Fibroblast of lung (primary cell): ENCODE results near the gene LOXHD1.

Source experiments
- EZH2 ChIP-seq: IDR thresholded peaks from 2 replicates; pipeline ENCODE4 v1.5.1; 2012; ENCODE audit warnings: low read length, control low read depth, mild to moderate bottlenecking; ENCODE audit errors: missing control alignments
- TF ChIP-seq, protein P1 (sequence below), 2 donors: IDR thresholded peaks in 1 of 2; conservative IDR thresholded peaks in 1 of 2; 1 replicate in 1 of 2; 2 replicates in 1 of 2; pipeline ENCODE4 v1.5.1; 2011 to 2012; ENCODE audit warnings: low read length in 2 of 2, control low read depth in 1 of 2, inconsistent platforms in 1 of 2, low read depth in 1 of 2, mild to moderate bottlenecking in 1 of 2

DNA sequence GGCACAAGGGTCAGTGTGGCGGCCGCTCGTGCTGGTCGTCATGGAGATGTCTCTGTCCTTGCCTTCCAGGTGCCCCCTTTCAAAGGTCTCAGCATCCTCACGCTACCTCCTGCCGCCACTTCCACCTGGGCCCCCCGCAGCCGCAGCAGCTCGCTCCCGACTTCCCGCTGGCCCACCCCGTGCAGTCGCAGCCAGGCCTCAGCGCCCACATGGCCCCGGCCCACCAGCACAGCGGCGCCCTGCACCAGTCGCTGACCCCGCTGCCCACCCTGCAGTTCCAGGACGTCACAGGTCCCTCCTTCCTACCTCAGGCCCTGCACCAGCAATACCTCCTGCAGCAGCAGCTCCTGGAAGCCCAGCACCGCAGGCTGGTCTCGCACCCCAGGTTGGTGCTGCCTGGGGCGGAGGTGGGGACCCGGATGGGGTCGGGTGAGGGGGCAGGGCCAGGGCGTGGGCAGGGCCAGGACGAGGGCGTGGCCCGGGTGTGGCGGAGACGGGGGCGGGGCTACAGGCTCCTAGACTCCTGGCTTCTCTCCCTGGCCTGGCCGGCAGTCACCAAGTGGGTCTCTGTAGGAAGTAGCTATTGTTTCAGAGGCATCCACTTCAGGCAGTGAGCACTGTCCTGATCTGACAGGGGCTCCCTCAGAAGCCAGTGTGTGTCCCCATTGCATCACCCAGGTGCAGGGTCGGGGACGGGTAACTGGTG is 223.7 kb downstream of the LOXHD1 start:
- TF ChIP-seq, protein P1, sequence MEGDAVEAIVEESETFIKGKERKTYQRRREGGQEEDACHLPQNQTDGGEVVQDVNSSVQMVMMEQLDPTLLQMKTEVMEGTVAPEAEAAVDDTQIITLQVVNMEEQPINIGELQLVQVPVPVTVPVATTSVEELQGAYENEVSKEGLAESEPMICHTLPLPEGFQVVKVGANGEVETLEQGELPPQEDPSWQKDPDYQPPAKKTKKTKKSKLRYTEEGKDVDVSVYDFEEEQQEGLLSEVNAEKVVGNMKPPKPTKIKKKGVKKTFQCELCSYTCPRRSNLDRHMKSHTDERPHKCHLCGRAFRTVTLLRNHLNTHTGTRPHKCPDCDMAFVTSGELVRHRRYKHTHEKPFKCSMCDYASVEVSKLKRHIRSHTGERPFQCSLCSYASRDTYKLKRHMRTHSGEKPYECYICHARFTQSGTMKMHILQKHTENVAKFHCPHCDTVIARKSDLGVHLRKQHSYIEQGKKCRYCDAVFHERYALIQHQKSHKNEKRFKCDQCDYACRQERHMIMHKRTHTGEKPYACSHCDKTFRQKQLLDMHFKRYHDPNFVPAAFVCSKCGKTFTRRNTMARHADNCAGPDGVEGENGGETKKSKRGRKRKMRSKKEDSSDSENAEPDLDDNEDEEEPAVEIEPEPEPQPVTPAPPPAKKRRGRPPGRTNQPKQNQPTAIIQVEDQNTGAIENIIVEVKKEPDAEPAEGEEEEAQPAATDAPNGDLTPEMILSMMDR (conservative IDR thresholded peaks at IDR 0.05 in 1 of 2, IDR thresholded peaks at IDR 0.05 in 1 of 2; ENCODE audit: low read depth in 1 of 2, low read length in 2 of 2) = no peak
- no peak for TF ChIP-seq EZH2
